PC-9 (cell line): ENCODE results near the gene ANKRD16. TPM values are rescaled to one million over a fixed set of nuclear protein-coding genes. Genes with fewer than 3 reads are reported as not detected.

Source experiments
- BruUV-seq: library from RNA; stranded (reverse); fragments of 400-500 nt; replicated peaks from 2 replicates; lab custom pipeline; 2021; lab: Mats Ljungman, UMichigan
- CTCF ChIA-PET: fragments of 300-600 bp; sonication (Branson Sonifier 250); formaldehyde crosslinking; loops from one replicate; lab custom pipeline; 2022; ENCODE audit warnings: antibody characterized with exemption; lab: Charles Lee
- POLR2A ChIA-PET: fragments of 300-600 bp; sonication (Branson Sonifier 250); formaldehyde crosslinking; loops from one replicate; lab custom pipeline; 2022; ENCODE audit warnings: antibody characterized with exemption; ENCODE audit not compliant: unreplicated experiment; lab: Charles Lee
- DNase-seq, 2 experiments: peaks; one replicate each; pipeline versions ENCODE4 v3.0.0 to v3.0.0-alpha.2; 2015 to 2022; ENCODE audit warnings: mixed read lengths in 1 of 2
- H2AFZ ChIP-seq: fragments of 200-600 bp; sonication (generic); 2 replicates; pipeline ENCODE4 v1.8.1; 2017; ENCODE audit warnings: antibody characterized with exemption
- H3F3A ChIP-seq: fragments of 200-600 bp; sonication (generic); 2 replicates; pipeline ENCODE4 v1.8.1; 2017; ENCODE audit warnings: antibody characterized with exemption, mild to moderate bottlenecking, low read depth; ENCODE audit not compliant: insufficient read depth
- H3K27ac ChIP-seq: fragments of 200-600 bp; sonication (generic); 2 replicates; pipeline ENCODE4 v1.6.1; 2016; ENCODE audit warnings: mixed run types
- H3K27me3 ChIP-seq: fragments of 200-600 bp; sonication (generic); 2 replicates; pipeline ENCODE4 v1.6.1; 2016; ENCODE audit warnings: low read depth, mixed run types; ENCODE audit not compliant: insufficient read depth
- H3K36me3 ChIP-seq: fragments of 200-600 bp; sonication (generic); 2 replicates; pipeline ENCODE4 v1.6.1; 2016; ENCODE audit warnings: low read depth, mixed run types
- H3K4me1 ChIP-seq: fragments of 200-600 bp; sonication (generic); replicated peaks from 2 replicates; pipeline ENCODE4 v1.6.1; 2016; ENCODE audit warnings: mixed run types; ENCODE audit not compliant: insufficient read depth
- H3K4me2 ChIP-seq: fragments of 200-600 bp; sonication (generic); 2 replicates; pipeline ENCODE4 v1.6.1; 2017; ENCODE audit warnings: mixed run types
- H3K4me3 ChIP-seq: fragments of 200-600 bp; sonication (generic); 2 replicates; pipeline ENCODE4 v1.6.1; 2016; ENCODE audit warnings: mixed run types
- H3K79me2 ChIP-seq: fragments of 200-600 bp; sonication (generic); 2 replicates; pipeline ENCODE4 v1.6.1; 2017; ENCODE audit warnings: low read depth, mixed run types
- H3K9me2 ChIP-seq: fragments of 200-600 bp; sonication (generic); 2 replicates; pipeline ENCODE4 v1.8.1; 2017; ENCODE audit warnings: mild to moderate bottlenecking; ENCODE audit not compliant: insufficient read depth
- H3K9me3 ChIP-seq: fragments of 200-600 bp; sonication (generic); 2 replicates; pipeline ENCODE4 v1.8.1; 2016; ENCODE audit warnings: low read depth; ENCODE audit not compliant: insufficient read depth
- H4K20me1 ChIP-seq: fragments of 200-600 bp; sonication (generic); 2 replicates; pipeline ENCODE4 v1.8.1; 2017; ENCODE audit not compliant: insufficient read depth
- CTCF ChIP-seq: fragments of 200-600 bp; sonication (generic); conservative IDR thresholded peaks from 2 replicates; pipeline ENCODE4 v1.6.1; 2017; ENCODE audit warnings: mixed run types, antibody characterized with exemption, mild to moderate bottlenecking, moderate library complexity
- EZH2 ChIP-seq: fragments of 200-600 bp; sonication (generic); IDR thresholded peaks from 2 replicates; pipeline ENCODE4 v1.8.0; 2017; ENCODE audit warnings: antibody characterized with exemption, low read depth
- intact Hi-C: fragments of 100-400 bp; cut with micrococcal nuclease; formaldehyde crosslinking; loops from one replicate; pipeline ENCODE4 v1.10.0; 2022; ENCODE audit not compliant: unreplicated experiment
- total RNA-seq: library from RNA; stranded (reverse); gene quantifications from 2 replicates; pipeline ENCODE4 v1.2.3, GENCODE V29; 2021

ANKRD16 gene
- total RNA-seq, 1 experiment from 2014 or later = 9.8 TPM

DNA sequence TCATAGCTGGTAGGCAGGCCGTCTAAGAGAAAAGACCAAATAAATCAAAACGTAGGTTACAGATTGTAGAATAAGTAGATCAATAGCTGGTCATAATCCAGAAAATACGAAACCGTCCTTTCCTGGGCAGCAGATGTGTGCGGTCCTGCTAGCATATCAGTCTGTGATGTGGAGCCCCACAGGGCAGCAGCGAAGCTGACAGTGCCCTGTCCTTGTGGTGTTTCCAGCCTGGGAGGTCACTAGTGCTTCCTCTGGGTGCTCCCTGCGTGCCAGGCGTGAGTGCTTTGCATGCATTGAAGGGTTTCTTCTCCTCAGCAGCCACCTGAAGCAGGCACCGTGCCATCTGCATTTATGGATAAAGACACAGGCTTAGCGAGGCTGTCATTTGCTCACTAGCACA, 45.9 kb upstream of the ANKRD16 start:
- no peaks in the 10 kb centered on the region for H3K79me2 ChIP-seq
- H3K36me3 ChIP-seq = 0 out of 2 replicates have a peak, but pooled peaks cover 3% of the 10 kb centered on the region
- BruUV-seq = no TSS peak
- no peaks in the 10 kb centered on the region for H4K20me1 ChIP-seq
- no peak overlapping the region for H2AFZ ChIP-seq
- DNase-seq = no peak
- H3K9me3 ChIP-seq = no peaks in the 10 kb centered on the region
- intact Hi-C loops = no loop called here
- no peaks in the 10 kb centered on the region for H3K4me1 ChIP-seq
- H3F3A ChIP-seq = no peaks in the 10 kb centered on the region
- no peaks in the 10 kb centered on the region for H3K27me3 ChIP-seq
- no peaks in the 10 kb centered on the region for H3K9me2 ChIP-seq
- H3K4me3 ChIP-seq = no peak overlapping the region
- TF ChIP-seq EZH2 (no peak), CTCF (no peak)
- CTCF ChIA-PET = no interaction called here
- H3K4me2 ChIP-seq = no peak overlapping the region
- H3K27ac ChIP-seq = no peak overlapping the region
- POLR2A ChIA-PET = no interaction called here

DNA sequence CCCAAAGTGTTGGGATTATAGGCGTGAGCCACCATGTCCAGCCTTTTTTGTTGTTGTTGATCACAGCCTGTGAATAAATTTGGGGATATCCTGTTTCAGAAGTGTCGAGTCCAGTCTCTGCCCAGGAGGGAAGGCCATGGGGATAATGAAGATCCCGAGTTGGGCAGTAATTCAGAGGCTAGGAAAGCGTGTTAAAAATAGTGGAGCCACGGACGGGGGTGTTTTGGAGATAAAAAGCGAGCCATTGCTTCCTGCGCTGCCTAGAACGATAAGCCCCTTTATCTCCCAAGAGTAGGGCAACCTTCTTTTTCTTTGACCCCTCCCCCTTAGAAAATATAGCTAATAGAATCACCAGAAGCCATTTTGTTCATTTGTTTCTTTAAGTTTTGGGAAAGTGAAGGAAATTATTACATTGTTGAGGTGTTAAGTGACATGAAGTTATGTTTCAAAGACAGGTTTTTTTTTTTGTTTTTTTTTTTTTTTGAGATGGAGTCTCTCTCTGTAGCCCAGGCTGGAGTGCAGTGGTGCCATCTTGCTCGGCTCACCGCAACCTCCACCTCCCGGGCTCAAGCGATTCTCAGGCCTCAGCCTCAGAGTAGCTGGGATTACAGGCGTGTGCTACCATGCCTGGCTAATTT, 44.3 kb upstream of the ANKRD16 start:
- Histone ChIP-seq H3K27me3 (no peaks in the 10 kb centered on the region), H2AFZ (no peak overlapping the region), H3K9me3 (no peaks in the 10 kb centered on the region), H3K4me3 (no peak overlapping the region), H3F3A (no peaks in the 10 kb centered on the region), H3K36me3 (peaks cover 3% of the 10 kb centered on the region; the same call in 1 of the 2 replicates), H4K20me1 (no peaks in the 10 kb centered on the region), H3K4me2 (no peak overlapping the region), H3K4me1 (no peaks in the 10 kb centered on the region), H3K9me2 (no peaks in the 10 kb centered on the region), H3K27ac (no peak overlapping the region), H3K79me2 (no peaks in the 10 kb centered on the region)
- intact Hi-C loops = no loop called here
- no TSS peak for BruUV-seq
- DNase-seq = no peak
- CTCF ChIA-PET = interaction anchor here (1.0 kb wide), 1 partner anchor 482 kb away, joined by 4 read pairs; no protein-coding TSS in a partner anchor
- TF ChIP-seq EZH2 (no peak), CTCF (no peak)
- POLR2A ChIA-PET = no interaction called here

GRCh38 chr10:5932345-5932744, 42.7 kb upstream of the ANKRD16 start:
- BruUV-seq = no TSS peak
- ChIA-PET CTCF (no interaction called here), POLR2A (no interaction called here)
- Histone ChIP-seq H3K9me2 (no peaks in the 10 kb centered on the region), H3F3A (no peaks in the 10 kb centered on the region), H3K27me3 (no peaks in the 10 kb centered on the region), H3K4me2 (no peak overlapping the region), H4K20me1 (no peaks in the 10 kb centered on the region), H3K36me3 (peaks cover 3% of the 10 kb centered on the region; the same call in 1 of the 2 replicates), H2AFZ (no peak overlapping the region), H3K27ac (no peak overlapping the region), H3K9me3 (no peaks in the 10 kb centered on the region), H3K79me2 (no peaks in the 10 kb centered on the region), H3K4me1 (no peaks in the 10 kb centered on the region), H3K4me3 (no peak overlapping the region)
- no peak for DNase-seq
- TF ChIP-seq CTCF (no peak), EZH2 (no peak)
- intact Hi-C loops = no loop called here
